ENCODE data around the gene IRF1. TPM values are rescaled to one million over a fixed set of nuclear protein-coding genes. Genes with fewer than 3 reads are reported as not detected.

The IRF1 gene
- total RNA-seq, 2 experiments from 2014 or later, result 1,212 to 1,234 TPM

- DNase-seq, result no peak
Measured at GRCh38 chr5:132434416-132435286, 55.9 kb downstream of the IRF1 start.

GRCh38 chr5:132433141-132433540, 57.4 kb downstream of the IRF1 start:
- Mint-ChIP-seq H3K4me1 (ENCODE audit: low read depth) (peaks cover 92% of the 10 kb centered on the region), H3K36me3 (ENCODE audit: low read depth) (peaks cover 54% of the 10 kb centered on the region), H3K4me3 (no peak overlapping the region), H3K9me3 (no peaks in the 10 kb centered on the region), H3K27me3 (no peaks in the 10 kb centered on the region), H3K27ac (peak overlapping the region; percentile 93)
- ChIA-PET CTCF (interaction anchor here (0.7 to 1.4 kb wide), 2 partner anchors 18 to 68 kb away, joined by 3 to 5 read pairs; no protein-coding TSS in a partner anchor), POLR2A (interaction anchor here (0.7 to 20.0 kb wide), 3 partner anchors 22 to 48 kb away, joined by 3 to 645 read pairs (median 11); partner anchors contain the start of gene IRF1)
- Histone ChIP-seq H3K4me3 (ENCODE audit: low read length) (no peak overlapping the region), H3K9me3 (ENCODE audit: control insufficient read depth in 1 of 2, insufficient read depth in 1 of 2, low read length in 2 of 2) (no peaks in the 10 kb centered on the region), H3K27me3 (ENCODE audit: control insufficient read depth in 1 of 2, insufficient read depth in 2 of 2, low read length in 2 of 2) (no peaks in the 10 kb centered on the region), H3K4me1 (ENCODE audit: insufficient read depth, low read length) (peaks cover 90% of the 10 kb centered on the region), H3K27ac (ENCODE audit: low read depth in 1 of 2, low read length in 2 of 2) (peak overlapping the region; percentile 5 to 14), H3K36me3 (ENCODE audit: insufficient read depth, low read length) (peaks cover 24% of the 10 kb centered on the region)
- intact Hi-C loops (cut with DNase I, micrococcal nuclease), result no loop called here
- DNase-seq (no peak), ATAC-seq (ENCODE audit: poor library complexity) (no peak)
- no peak for TF ChIP-seq CTCF (IDR thresholded peaks at IDR 0.05)

More at GRCh38 chr5:132434416-132435286, 55.9 kb downstream of the IRF1 start:
- H3K27ac Mint-ChIP-seq, result peak overlapping the region; percentile 55
- no peaks in the 10 kb centered on the region for H3K27me3 Mint-ChIP-seq
- Histone ChIP-seq H3K27ac (ENCODE audit: low read depth in 1 of 2, low read length in 2 of 2) (no peak overlapping the region), H3K9me3 (ENCODE audit: control insufficient read depth in 1 of 2, insufficient read depth in 1 of 2, low read length in 2 of 2) (no peaks in the 10 kb centered on the region), H3K27me3 (ENCODE audit: control insufficient read depth in 1 of 2, insufficient read depth in 2 of 2, low read length in 2 of 2) (no peaks in the 10 kb centered on the region), H3K4me3 (ENCODE audit: low read length) (no peak overlapping the region), H3K36me3 (ENCODE audit: insufficient read depth, low read length) (peaks cover 26% of the 10 kb centered on the region), H3K4me1 (ENCODE audit: insufficient read depth, low read length) (peaks cover 91% of the 10 kb centered on the region)
- ATAC-seq (ENCODE audit: poor library complexity), result no peak
- no peak for TF ChIP-seq CTCF (IDR thresholded peaks at IDR 0.05)
- CTCF ChIA-PET, result interaction anchor here (1.4 to 2.6 kb wide), 2 partner anchors 8 to 66 kb away, joined by 5 to 8 read pairs; no protein-coding TSS in a partner anchor
- POLR2A ChIA-PET, result interaction anchor here (5.2 to 20.0 kb wide), 3 partner anchors 23 to 47 kb away, joined by 39 to 645 read pairs (median 57); partner anchors contain the start of gene IRF1
- peak overlapping the region; percentile 34 for H3K4me3 Mint-ChIP-seq
- H3K4me1 Mint-ChIP-seq (ENCODE audit: low read depth), result peaks cover 90% of the 10 kb centered on the region
- no peaks in the 10 kb centered on the region for H3K9me3 Mint-ChIP-seq
- peaks cover 51% of the 10 kb centered on the region for H3K36me3 Mint-ChIP-seq (ENCODE audit: low read depth)
- intact Hi-C loops (cut with DNase I, micrococcal nuclease), result no loop called here

- H3K9me3 Mint-ChIP-seq, result no peaks in the 10 kb centered on the region
- CTCF ChIA-PET, result interaction anchor here (0.7 to 1.5 kb wide), 3 partner anchors 11 to 69 kb away, joined by 3 to 5 read pairs (median 3); no protein-coding TSS in a partner anchor
- intact Hi-C loops (cut with DNase I, micrococcal nuclease), result no loop called here
- no peaks in the 10 kb centered on the region for H3K27me3 Mint-ChIP-seq
- no peak for TF ChIP-seq CTCF (IDR thresholded peaks at IDR 0.05)
- DNase-seq (peak in 1 of 14 experiments; percentile 66), ATAC-seq (ENCODE audit: poor library complexity) (peak; percentile 18)
- H3K4me3 ChIP-seq (ENCODE audit: low read length), result no peak overlapping the region
- peaks cover 92% of the 10 kb centered on the region for H3K4me1 Mint-ChIP-seq (ENCODE audit: low read depth)
- peaks cover 54% of the 10 kb centered on the region for H3K36me3 Mint-ChIP-seq (ENCODE audit: low read depth)
- H3K9me3 ChIP-seq (ENCODE audit: control insufficient read depth in 1 of 2, insufficient read depth in 1 of 2, low read length in 2 of 2), result no peaks in the 10 kb centered on the region
- POLR2A ChIA-PET, result interaction anchor here (1.2 to 20.0 kb wide), 5 partner anchors 11 to 50 kb away, joined by 4 to 645 read pairs (median 11); partner anchors contain the start of gene IRF1
- H3K27ac Mint-ChIP-seq, result peak overlapping the region; percentile 93
- peak overlapping the region; percentile 8 for H3K4me3 Mint-ChIP-seq
- peaks cover 24% of the 10 kb centered on the region for H3K36me3 ChIP-seq (ENCODE audit: insufficient read depth, low read length)
- peaks cover 90% of the 10 kb centered on the region for H3K4me1 ChIP-seq (ENCODE audit: insufficient read depth, low read length)
- no peaks in the 10 kb centered on the region for H3K27me3 ChIP-seq (ENCODE audit: control insufficient read depth in 1 of 2, insufficient read depth in 2 of 2, low read length in 2 of 2)
- peak overlapping the region in 1 of 2 donors; percentile 85 for H3K27ac ChIP-seq (ENCODE audit: low read depth in 1 of 2, low read length in 2 of 2)
Measured at GRCh38 chr5:132431632-132432031, 58.9 kb downstream of the IRF1 start.

Other genes starting within 250 kb of the IRF1 start
- gene PDLIM4, start 233.1 kb downstream of the IRF1 start, total RNA-seq, result not detected
- under 1 TPM; 0.16 to 0.22 TPM for gene SLC22A4, start 196.4 kb downstream of the IRF1 start, total RNA-seq
- 1 to 10 TPM; 4.3 to 4.5 TPM for gene SLC22A5, start 121.1 kb downstream of the IRF1 start, total RNA-seq
- not detected for gene IL5, start 52.7 kb upstream of the IRF1 start, total RNA-seq
- 10 to 100 TPM; 12.7 to 13.4 TPM for gene RAD50, start 66.2 kb upstream of the IRF1 start, total RNA-seq
- gene IL13, start 167.4 kb upstream of the IRF1 start, total RNA-seq, result under 1 TPM in 1 of 2 experiments, not detected in 1; 0.17 TPM
- not detected for gene IL4, start 183.2 kb upstream of the IRF1 start, total RNA-seq
- 10 to 100 TPM; 10.2 to 12.4 TPM for gene KIF3A, start 246.8 kb upstream of the IRF1 start, total RNA-seq

Data from CD4-positive, alpha-beta T cell (primary cell).